Activated T-helper 1 cell treated with Interleukin-2 at 50 U/mL for 16 hours (primary cell): ENCODE results near the gene MCEE.

Experiments
- DNase-seq: peaks from one replicate; pipeline ENCODE4 v3.0.0-alpha.2; 2020; ENCODE audit warnings: low read depth

MCEE gene

GRCh38 chr2:71082402-71083252 is 47.4 kb downstream of the MCEE start:
- DNase-seq = no peak

- no peak for DNase-seq
These were observed 51.4 kb downstream of the MCEE start for GRCh38 chr2:71078624-71079023.

GRCh38 chr2:71074893-71075395 is 55.1 kb downstream of the MCEE start:
- no peak for DNase-seq

GRCh38 chr2:71073475-71073874 is 56.6 kb downstream of the MCEE start:
- no peak for DNase-seq

- no peak for DNase-seq
These were observed 57.5 kb downstream of the MCEE start for GRCh38 chr2:71072492-71072891.

- peak; percentile 42 for DNase-seq
These were observed 58.2 kb downstream of the MCEE start for GRCh38 chr2:71071681-71072398.

- DNase-seq = no peak
These were observed 59.5 kb downstream of the MCEE start for GRCh38 chr2:71070294-71071093.

GRCh38 chr2:71069376-71069775 is 60.7 kb downstream of the MCEE start:
- no peak for DNase-seq

- peak; percentile 97 for DNase-seq
These were observed 61.6 kb downstream of the MCEE start, which contains the start of gene NAGK for GRCh38 chr2:71068218-71069035. Gene NAGK, plus strand, starts transcription at chr2:71068648. Its CDS starts 36 bp downstream, at chr2:71068684.

- DNase-seq = no peak
These were observed 62.3 kb downstream of the MCEE start for GRCh38 chr2:71067567-71068217.

- DNase-seq = no peak
These were observed 63.2 kb downstream of the MCEE start for GRCh38 chr2:71066856-71067255.

- no peak for DNase-seq
These were observed 65.0 kb downstream of the MCEE start for GRCh38 chr2:71064754-71065621.

- DNase-seq = no peak
These were observed 65.9 kb downstream of the MCEE start for GRCh38 chr2:71064110-71064611.

GRCh38 chr2:71063216-71063615 is 66.8 kb downstream of the MCEE start:
- no peak for DNase-seq

- DNase-seq = no peak
These were observed 69.2 kb downstream of the MCEE start for GRCh38 chr2:71060871-71061270.

GRCh38 chr2:71060211-71060610 is 69.8 kb downstream of the MCEE start:
- DNase-seq = no peak
